IPS DF 19.7 (cell line): ENCODE measurements around the gene AHNAK2.
"Not testable (repeated sequence)": the region's sequence is repeated elsewhere in the genome, so short reads cannot be mapped to it uniquely, and the experiment has no call there.

Experiments
- DNase-seq: peaks from one replicate; pipeline ENCODE4 v3.0.0-alpha.2; 2013; ENCODE audit warnings: low read depth, low spot score

Gene AHNAK2

GRCh38 chr14:104898870-104899510, 79.2 kb downstream of the AHNAK2 start:
- no peak for DNase-seq

GRCh38 chr14:104898195-104898558, 80.0 kb downstream of the AHNAK2 start:
- no peak for DNase-seq

- DNase-seq = no peak
Measured at GRCh38 chr14:104897330-104898194, 80.6 kb downstream of the AHNAK2 start.

- DNase-seq = no peak
Measured at GRCh38 chr14:104895786-104896661, 82.2 kb downstream of the AHNAK2 start.

- no peak for DNase-seq
Measured at GRCh38 chr14:104895207-104895785, 82.9 kb downstream of the AHNAK2 start.

- DNase-seq = no peak
Measured at GRCh38 chr14:104894331-104895206, 83.6 kb downstream of the AHNAK2 start.

GRCh38 chr14:104893435-104894207, 84.6 kb downstream of the AHNAK2 start:
- no peak for DNase-seq

GRCh38 chr14:104892531-104893434, 85.4 kb downstream of the AHNAK2 start:
- no peak for DNase-seq

- DNase-seq = no peak
Measured at GRCh38 chr14:104891664-104892530, 86.3 kb downstream of the AHNAK2 start.

GRCh38 chr14:104891121-104891551, 87.0 kb downstream of the AHNAK2 start:
- no peak for DNase-seq

- DNase-seq = not testable (repeated sequence)
Measured at GRCh38 chr14:104890292-104890691, 87.9 kb downstream of the AHNAK2 start.

GRCh38 chr14:104889375-104889757, 88.8 kb downstream of the AHNAK2 start:
- no peak for DNase-seq

GRCh38 chr14:104888489-104889374, 89.4 kb downstream of the AHNAK2 start:
- no peak for DNase-seq

GRCh38 chr14:104887623-104888488, 90.3 kb downstream of the AHNAK2 start:
- DNase-seq = no peak
